ENCODE results near the gene RAD51B.

GRCh38 chr14:68734231-68734732 lies 914.7 kb downstream of the RAD51B start:
- no peak for TF ChIP-seq CTCF (optimal IDR thresholded peaks at IDR 0.05 in 1 of 3, IDR thresholded peaks at IDR 0.05 in 1 of 3, conservative IDR thresholded peaks at IDR 0.05 in 1 of 3; ENCODE audit: extremely low read depth in 1 of 3, insufficient read depth in 2 of 3, low read length in 3 of 3)
- no peak for TF ChIP-seq EZH2 (IDR thresholded peaks at IDR 0.05; ENCODE audit: low read length)

Measured in keratinocyte (primary cell).